ENCODE results near the gene PLEKHA4.

DNA sequence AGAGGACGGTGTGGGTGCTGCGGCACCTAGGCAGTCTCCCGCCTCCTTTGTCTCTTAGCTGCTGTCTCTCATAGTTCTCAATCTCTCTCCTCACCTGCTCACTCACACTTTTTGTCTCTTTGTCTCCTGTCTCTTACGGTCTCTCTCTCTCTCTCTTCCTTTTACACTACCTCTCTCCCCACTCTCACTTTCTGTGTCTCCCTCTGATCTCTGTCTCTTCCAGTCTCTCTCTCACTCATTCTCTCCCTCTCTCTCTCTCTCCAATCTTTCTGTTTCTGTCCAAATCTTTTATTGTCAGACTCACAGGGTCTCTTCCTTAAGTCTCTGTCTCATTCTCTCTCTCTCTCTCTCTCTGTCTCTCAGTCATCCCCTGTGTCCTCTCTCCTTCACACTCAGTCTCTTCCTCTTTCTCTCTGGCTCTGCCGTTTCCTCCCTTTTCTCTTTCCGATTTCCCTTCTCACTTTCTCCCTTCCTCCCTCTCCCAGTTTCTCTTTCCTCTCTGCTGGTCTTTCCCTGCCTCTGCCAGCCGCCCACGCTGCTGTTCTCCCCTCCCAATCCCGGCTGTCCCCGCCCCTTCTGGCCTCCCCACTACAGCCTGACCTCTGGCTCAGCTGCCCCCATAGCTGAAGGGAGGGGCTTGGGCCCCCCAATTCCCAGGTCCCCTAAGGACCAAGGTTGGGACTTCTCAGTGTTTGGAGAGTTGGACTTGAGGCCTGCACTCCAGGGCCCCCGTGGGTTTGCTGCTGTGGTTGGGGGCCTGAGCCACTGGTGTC is at the start of gene PLEKHA4:
- TF ChIP-seq, protein P1, sequence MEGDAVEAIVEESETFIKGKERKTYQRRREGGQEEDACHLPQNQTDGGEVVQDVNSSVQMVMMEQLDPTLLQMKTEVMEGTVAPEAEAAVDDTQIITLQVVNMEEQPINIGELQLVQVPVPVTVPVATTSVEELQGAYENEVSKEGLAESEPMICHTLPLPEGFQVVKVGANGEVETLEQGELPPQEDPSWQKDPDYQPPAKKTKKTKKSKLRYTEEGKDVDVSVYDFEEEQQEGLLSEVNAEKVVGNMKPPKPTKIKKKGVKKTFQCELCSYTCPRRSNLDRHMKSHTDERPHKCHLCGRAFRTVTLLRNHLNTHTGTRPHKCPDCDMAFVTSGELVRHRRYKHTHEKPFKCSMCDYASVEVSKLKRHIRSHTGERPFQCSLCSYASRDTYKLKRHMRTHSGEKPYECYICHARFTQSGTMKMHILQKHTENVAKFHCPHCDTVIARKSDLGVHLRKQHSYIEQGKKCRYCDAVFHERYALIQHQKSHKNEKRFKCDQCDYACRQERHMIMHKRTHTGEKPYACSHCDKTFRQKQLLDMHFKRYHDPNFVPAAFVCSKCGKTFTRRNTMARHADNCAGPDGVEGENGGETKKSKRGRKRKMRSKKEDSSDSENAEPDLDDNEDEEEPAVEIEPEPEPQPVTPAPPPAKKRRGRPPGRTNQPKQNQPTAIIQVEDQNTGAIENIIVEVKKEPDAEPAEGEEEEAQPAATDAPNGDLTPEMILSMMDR (IDR thresholded peaks at IDR 0.05), result no peak
- TF ChIP-seq POLR2A (IDR thresholded peaks at IDR 0.05), result peak; percentile 35 to 43

Data from tibial nerve (tissue), 3 donors.